Karpas-422 (cell line): ENCODE results near the gene TSSK2. TPM values are rescaled to one million over a fixed set of nuclear protein-coding genes. Genes with fewer than 3 reads are reported as not detected.

Experiments used
- DNase-seq: peaks from one replicate; pipeline ENCODE4 v3.0.0-alpha.2; 2015
- H2AFZ ChIP-seq: fragments of 200-600 bp; sonication (generic); 2 replicates; pipeline ENCODE4 v1.6.1; 2014; ENCODE audit warnings: antibody characterized with exemption, low read length, mixed read lengths
- H3K27ac ChIP-seq: fragments of 200-600 bp; sonication (generic); 2 replicates; pipeline ENCODE4 v1.5.1; 2014; ENCODE audit warnings: mild to moderate bottlenecking, low read length, moderate library complexity
- H3K27me3 ChIP-seq: fragments of 200-600 bp; sonication (generic); 2 replicates; pipeline ENCODE4 v1.6.1; 2014; ENCODE audit warnings: low read length, mixed read lengths
- H3K36me3 ChIP-seq: fragments of 200-600 bp; sonication (generic); 2 replicates; pipeline ENCODE4 v1.6.1; 2014; ENCODE audit warnings: low read length, mixed read lengths; ENCODE audit not compliant: insufficient read depth
- H3K4me1 ChIP-seq: fragments of 200-600 bp; sonication (generic); 2 replicates; pipeline ENCODE4 v1.6.1; 2014; ENCODE audit warnings: mild to moderate bottlenecking, low read length, mixed read lengths
- H3K4me2 ChIP-seq: fragments of 200-600 bp; sonication (generic); 2 replicates; pipeline ENCODE4 v1.6.1; 2014; ENCODE audit warnings: low read length, low read depth, mild to moderate bottlenecking; ENCODE audit not compliant: poor library complexity, severe bottlenecking
- H3K4me3 ChIP-seq: fragments of 200-600 bp; sonication (generic); 2 replicates; pipeline ENCODE4 v1.5.1; 2014; ENCODE audit warnings: mild to moderate bottlenecking, antibody characterized with exemption, low read length, mixed read lengths
- H3K79me2 ChIP-seq: fragments of 200-600 bp; sonication (generic); 2 replicates; pipeline ENCODE4 v1.6.1; 2014; ENCODE audit warnings: mild to moderate bottlenecking, low read length, mixed read lengths
- H3K9ac ChIP-seq: fragments of 200-600 bp; sonication (generic); 2 replicates; pipeline ENCODE4 v1.6.0; 2014; ENCODE audit warnings: low read length
- H3K9me2 ChIP-seq: fragments of 200-600 bp; sonication (generic), shearing (Covaris generic); replicated peaks from 2 replicates; pipeline ENCODE4 v1.6.0; 2014; ENCODE audit warnings: mild to moderate bottlenecking, low read length, moderate library complexity; ENCODE audit not compliant: insufficient read depth
- H3K9me3 ChIP-seq: fragments of 300-700, 200-600 bp; sonication (generic); 2 replicates; pipeline ENCODE4 v1.6.1; 2014; ENCODE audit warnings: low read length, mixed read lengths
- H4K20me1 ChIP-seq: fragments of 200-600 bp; sonication (generic); 2 replicates; pipeline ENCODE4 v1.6.1; 2014; ENCODE audit warnings: mild to moderate bottlenecking, antibody characterized with exemption, low read length, low read depth; ENCODE audit not compliant: insufficient read depth
- total RNA-seq: library from RNA; depleted of rRNA; stranded (reverse); fragments of >200 nt; shearing (Covaris generic); gene quantifications from 2 replicates; pipeline ENCODE4 v1.2.3, GENCODE V29; 2014; ENCODE audit warnings: low replicate concordance

Gene TSSK2
- total RNA-seq, 1 experiment from 2014 or later, result not detected

- peaks cover 8% of the 10 kb centered on the region; the same call in 1 of the 2 replicates for H3K36me3 ChIP-seq
- no peaks in the 10 kb centered on the region for H3K9me3 ChIP-seq
- H2AFZ ChIP-seq, result peak overlapping the region; percentile 98
- H3K9ac ChIP-seq, result no peak overlapping the region
- H3K4me3 ChIP-seq, result no peak overlapping the region
- peaks cover 15% of the 10 kb centered on the region for H3K79me2 ChIP-seq
- no peak overlapping the region for H3K4me2 ChIP-seq
- H4K20me1 ChIP-seq, result no peaks in the 10 kb centered on the region
- H3K9me2 ChIP-seq, result no peaks in the 10 kb centered on the region
- H3K4me1 ChIP-seq, result peaks cover 14% of the 10 kb centered on the region
- no peak overlapping the region for H3K27ac ChIP-seq
- no peak for DNase-seq
- H3K27me3 ChIP-seq, result no peaks in the 10 kb centered on the region
Observed at GRCh38 chr22:19146215-19146968, 15.3 kb downstream of the TSSK2 start.

- peaks cover 15% of the 10 kb centered on the region for H3K79me2 ChIP-seq
- H3K27ac ChIP-seq, result no peak overlapping the region
- no peaks in the 10 kb centered on the region for H3K27me3 ChIP-seq
- peaks cover 4% of the 10 kb centered on the region; the same call in 1 of the 2 replicates for H3K36me3 ChIP-seq
- no peaks in the 10 kb centered on the region for H3K9me3 ChIP-seq
- H3K4me2 ChIP-seq, result no peak overlapping the region
- no peak overlapping the region for H3K4me3 ChIP-seq
- H3K4me1 ChIP-seq, result peaks cover 14% of the 10 kb centered on the region
- no peaks in the 10 kb centered on the region for H3K9me2 ChIP-seq
- no peaks in the 10 kb centered on the region for H4K20me1 ChIP-seq
- no peak overlapping the region for H2AFZ ChIP-seq
- DNase-seq, result no peak
- H3K9ac ChIP-seq, result no peak overlapping the region
Observed at GRCh38 chr22:19147195-19147780, 16.2 kb downstream of the TSSK2 start.

GRCh38 chr22:19148417-19149046, 17.4 kb downstream of the TSSK2 start:
- Histone ChIP-seq H2AFZ (no peak overlapping the region), H3K4me1 (peaks cover 10% of the 10 kb centered on the region), H3K4me3 (no peak overlapping the region), H3K36me3 (no peaks in the 10 kb centered on the region), H3K9me2 (no peaks in the 10 kb centered on the region), H3K9ac (no peak overlapping the region), H3K27me3 (no peaks in the 10 kb centered on the region), H4K20me1 (no peaks in the 10 kb centered on the region), H3K79me2 (peaks cover 9% of the 10 kb centered on the region), H3K4me2 (no peak overlapping the region), H3K27ac (no peak overlapping the region), H3K9me3 (no peaks in the 10 kb centered on the region)
- no peak for DNase-seq

- no peak for DNase-seq
- Histone ChIP-seq H3K4me2 (no peak overlapping the region), H3K4me3 (no peak overlapping the region)
Observed at GRCh38 chr22:19149047-19149883, 18.2 kb downstream of the TSSK2 start.

GRCh38 chr22:19149991-19150390, 18.9 kb downstream of the TSSK2 start, which contains the start of gene GSC2:
Gene GSC2, minus strand, starts transcription at chr22:19150292. Its CDS starts 9 bp downstream, at chr22:19150283.
- H3K79me2 ChIP-seq, result no peaks in the 10 kb centered on the region
- no peak within 1 kb of the TSS for H3K27ac ChIP-seq
- H3K9me3 ChIP-seq, result no peaks in the 10 kb centered on the region
- peaks cover 4% of the 10 kb centered on the region; the same call in 1 of the 2 replicates for H3K4me1 ChIP-seq
- DNase-seq, result no peak
- H2AFZ ChIP-seq, result no peak within 1 kb of the TSS
- no peak within 1 kb of the TSS for H3K9ac ChIP-seq
- H4K20me1 ChIP-seq, result no peaks in the 10 kb centered on the region
- no peaks in the 10 kb centered on the region for H3K9me2 ChIP-seq
- no peak within 1 kb of the TSS for H3K4me3 ChIP-seq
- no peak within 1 kb of the TSS for H3K4me2 ChIP-seq
- H3K36me3 ChIP-seq, result no peaks in the 10 kb centered on the region
- no peaks in the 10 kb centered on the region for H3K27me3 ChIP-seq

More at GRCh38 chr22:19149047-19149883, 18.2 kb downstream of the TSSK2 start:
- H3K27ac ChIP-seq, result no peak overlapping the region
- no peaks in the 10 kb centered on the region for H3K9me2 ChIP-seq
- peaks cover 2% of the 10 kb centered on the region for H3K79me2 ChIP-seq
- H3K4me1 ChIP-seq, result peaks cover 7% of the 10 kb centered on the region; the same call in 1 of the 2 replicates
- H3K9ac ChIP-seq, result no peak overlapping the region
- H2AFZ ChIP-seq, result no peak overlapping the region
- no peaks in the 10 kb centered on the region for H4K20me1 ChIP-seq
- no peaks in the 10 kb centered on the region for H3K27me3 ChIP-seq
- no peaks in the 10 kb centered on the region for H3K36me3 ChIP-seq
- H3K9me3 ChIP-seq, result no peaks in the 10 kb centered on the region

- Histone ChIP-seq H4K20me1 (no peaks in the 10 kb centered on the region), H3K4me1 (peaks cover 4% of the 10 kb centered on the region; the same call in 1 of the 2 replicates), H3K79me2 (no peaks in the 10 kb centered on the region), H3K36me3 (no peaks in the 10 kb centered on the region), H3K9me2 (no peaks in the 10 kb centered on the region), H3K27me3 (no peaks in the 10 kb centered on the region), H2AFZ (no peak overlapping the region), H3K9ac (no peak overlapping the region), H3K27ac (no peak overlapping the region), H3K4me3 (no peak overlapping the region), H3K4me2 (no peak overlapping the region), H3K9me3 (no peaks in the 10 kb centered on the region)
- DNase-seq, result no peak
Observed at GRCh38 chr22:19150482-19151328, 19.6 kb downstream of the TSSK2 start.

GRCh38 chr22:19151329-19152191, 20.5 kb downstream of the TSSK2 start:
- H3K4me2 ChIP-seq, result no peak overlapping the region
- no peaks in the 10 kb centered on the region for H3K36me3 ChIP-seq
- no peaks in the 10 kb centered on the region for H4K20me1 ChIP-seq
- no peak overlapping the region for H3K9ac ChIP-seq
- no peaks in the 10 kb centered on the region for H3K4me1 ChIP-seq
- no peak overlapping the region for H3K4me3 ChIP-seq
- no peaks in the 10 kb centered on the region for H3K27me3 ChIP-seq
- H2AFZ ChIP-seq, result no peak overlapping the region
- DNase-seq, result no peak
- no peaks in the 10 kb centered on the region for H3K79me2 ChIP-seq
- H3K9me3 ChIP-seq, result no peaks in the 10 kb centered on the region
- no peaks in the 10 kb centered on the region for H3K9me2 ChIP-seq
- H3K27ac ChIP-seq, result no peak overlapping the region
